ENCODE measurements around the gene KAZN.

DNA sequence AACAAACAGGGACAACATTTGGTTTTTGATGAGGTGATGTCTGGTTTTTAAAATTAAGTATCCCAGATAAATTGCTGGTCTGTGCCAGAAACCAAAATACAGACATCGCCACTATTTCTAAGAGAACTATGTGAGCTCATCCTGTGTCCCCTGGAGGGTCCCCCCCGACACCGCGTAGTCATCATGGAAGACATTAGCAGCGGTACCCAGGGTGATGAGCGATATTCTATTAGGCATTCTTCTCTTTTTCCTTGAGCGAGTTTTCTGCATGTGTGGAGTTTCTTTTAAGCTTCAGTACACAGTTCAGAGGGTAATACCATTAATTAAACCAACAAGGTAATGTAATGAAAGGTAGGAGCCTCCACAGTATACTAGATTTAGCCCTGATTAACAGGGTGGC lies 26.5 kb downstream of the KAZN start:
- TF ChIP-seq, protein P1, sequence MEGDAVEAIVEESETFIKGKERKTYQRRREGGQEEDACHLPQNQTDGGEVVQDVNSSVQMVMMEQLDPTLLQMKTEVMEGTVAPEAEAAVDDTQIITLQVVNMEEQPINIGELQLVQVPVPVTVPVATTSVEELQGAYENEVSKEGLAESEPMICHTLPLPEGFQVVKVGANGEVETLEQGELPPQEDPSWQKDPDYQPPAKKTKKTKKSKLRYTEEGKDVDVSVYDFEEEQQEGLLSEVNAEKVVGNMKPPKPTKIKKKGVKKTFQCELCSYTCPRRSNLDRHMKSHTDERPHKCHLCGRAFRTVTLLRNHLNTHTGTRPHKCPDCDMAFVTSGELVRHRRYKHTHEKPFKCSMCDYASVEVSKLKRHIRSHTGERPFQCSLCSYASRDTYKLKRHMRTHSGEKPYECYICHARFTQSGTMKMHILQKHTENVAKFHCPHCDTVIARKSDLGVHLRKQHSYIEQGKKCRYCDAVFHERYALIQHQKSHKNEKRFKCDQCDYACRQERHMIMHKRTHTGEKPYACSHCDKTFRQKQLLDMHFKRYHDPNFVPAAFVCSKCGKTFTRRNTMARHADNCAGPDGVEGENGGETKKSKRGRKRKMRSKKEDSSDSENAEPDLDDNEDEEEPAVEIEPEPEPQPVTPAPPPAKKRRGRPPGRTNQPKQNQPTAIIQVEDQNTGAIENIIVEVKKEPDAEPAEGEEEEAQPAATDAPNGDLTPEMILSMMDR (conservative IDR thresholded peaks at IDR 0.05; ENCODE audit: low read length) = no peak
- TF ChIP-seq EZH2phosphoT487 (IDR thresholded peaks at IDR 0.05; ENCODE audit: borderline replicate concordance) = no peak
